ENCODE results near the gene SHLD2.
"Not testable (repeated sequence)": the region's sequence is repeated elsewhere in the genome, so short reads cannot be mapped to it uniquely, and the experiment has no call there.

DNA sequence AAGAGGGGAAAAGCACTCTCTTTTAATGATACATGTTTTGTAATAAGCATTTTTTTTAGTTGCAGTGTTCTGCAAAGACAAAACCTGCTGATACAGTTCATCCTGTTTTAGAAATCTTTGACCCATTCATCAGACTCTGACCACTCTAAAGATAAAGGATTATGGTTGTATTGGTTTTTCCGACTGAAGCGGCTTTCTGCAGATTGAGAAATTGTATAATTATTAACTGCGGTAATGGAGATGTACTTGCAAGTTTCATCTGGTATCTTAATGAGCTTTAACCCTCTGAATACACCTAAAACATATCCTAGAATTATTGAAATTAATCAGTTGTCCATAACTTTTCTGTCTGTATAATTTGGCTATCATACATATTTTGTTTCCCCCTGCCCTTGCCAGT, 50.6 kb downstream of the SHLD2 start:
- not testable (repeated sequence) for TF ChIP-seq RB1 (IDR thresholded peaks at IDR 0.05; ENCODE audit: borderline replicate concordance); MTA2 (IDR thresholded peaks at IDR 0.05; ENCODE audit: low read depth); TBL1XR1 (IDR thresholded peaks at IDR 0.05; ENCODE audit: low read depth, low read length); PAX8 (IDR thresholded peaks at IDR 0.05); SMARCA5 (IDR thresholded peaks at IDR 0.05); KDM1A (IDR thresholded peaks at IDR 0.05; ENCODE audit: borderline replicate concordance); ZNF24 (IDR thresholded peaks at IDR 0.05)
- TF ChIP-seq, protein P1, sequence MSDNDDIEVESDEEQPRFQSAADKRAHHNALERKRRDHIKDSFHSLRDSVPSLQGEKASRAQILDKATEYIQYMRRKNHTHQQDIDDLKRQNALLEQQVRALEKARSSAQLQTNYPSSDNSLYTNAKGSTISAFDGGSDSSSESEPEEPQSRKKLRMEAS (IDR thresholded peaks at IDR 0.05; ENCODE audit: low read depth, low read length) = not testable (repeated sequence)
- TF ChIP-seq, protein P2, sequence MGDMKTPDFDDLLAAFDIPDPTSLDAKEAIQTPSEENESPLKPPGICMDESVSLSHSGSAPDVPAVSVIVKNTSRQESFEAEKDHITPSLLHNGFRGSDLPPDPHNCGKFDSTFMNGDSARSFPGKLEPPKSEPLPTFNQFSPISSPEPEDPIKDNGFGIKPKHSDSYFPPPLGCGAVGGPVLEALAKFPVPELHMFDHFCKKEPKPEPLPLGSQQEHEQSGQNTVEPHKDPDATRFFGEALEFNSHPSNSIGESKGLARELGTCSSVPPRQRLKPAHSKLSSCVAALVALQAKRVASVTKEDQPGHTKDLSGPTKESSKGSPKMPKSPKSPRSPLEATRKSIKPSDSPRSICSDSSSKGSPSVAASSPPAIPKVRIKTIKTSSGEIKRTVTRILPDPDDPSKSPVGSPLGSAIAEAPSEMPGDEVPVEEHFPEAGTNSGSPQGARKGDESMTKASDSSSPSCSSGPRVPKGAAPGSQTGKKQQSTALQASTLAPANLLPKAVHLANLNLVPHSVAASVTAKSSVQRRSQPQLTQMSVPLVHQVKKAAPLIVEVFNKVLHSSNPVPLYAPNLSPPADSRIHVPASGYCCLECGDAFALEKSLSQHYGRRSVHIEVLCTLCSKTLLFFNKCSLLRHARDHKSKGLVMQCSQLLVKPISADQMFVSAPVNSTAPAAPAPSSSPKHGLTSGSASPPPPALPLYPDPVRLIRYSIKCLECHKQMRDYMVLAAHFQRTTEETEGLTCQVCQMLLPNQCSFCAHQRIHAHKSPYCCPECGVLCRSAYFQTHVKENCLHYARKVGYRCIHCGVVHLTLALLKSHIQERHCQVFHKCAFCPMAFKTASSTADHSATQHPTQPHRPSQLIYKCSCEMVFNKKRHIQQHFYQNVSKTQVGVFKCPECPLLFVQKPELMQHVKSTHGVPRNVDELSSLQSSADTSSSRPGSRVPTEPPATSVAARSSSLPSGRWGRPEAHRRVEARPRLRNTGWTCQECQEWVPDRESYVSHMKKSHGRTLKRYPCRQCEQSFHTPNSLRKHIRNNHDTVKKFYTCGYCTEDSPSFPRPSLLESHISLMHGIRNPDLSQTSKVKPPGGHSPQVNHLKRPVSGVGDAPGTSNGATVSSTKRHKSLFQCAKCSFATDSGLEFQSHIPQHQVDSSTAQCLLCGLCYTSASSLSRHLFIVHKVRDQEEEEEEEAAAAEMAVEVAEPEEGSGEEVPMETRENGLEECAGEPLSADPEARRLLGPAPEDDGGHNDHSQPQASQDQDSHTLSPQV (IDR thresholded peaks at IDR 0.05) = not testable (repeated sequence)

All from GM12878 (cell line).